Measurements from ENCODE around the gene TMEM143.

DNA sequence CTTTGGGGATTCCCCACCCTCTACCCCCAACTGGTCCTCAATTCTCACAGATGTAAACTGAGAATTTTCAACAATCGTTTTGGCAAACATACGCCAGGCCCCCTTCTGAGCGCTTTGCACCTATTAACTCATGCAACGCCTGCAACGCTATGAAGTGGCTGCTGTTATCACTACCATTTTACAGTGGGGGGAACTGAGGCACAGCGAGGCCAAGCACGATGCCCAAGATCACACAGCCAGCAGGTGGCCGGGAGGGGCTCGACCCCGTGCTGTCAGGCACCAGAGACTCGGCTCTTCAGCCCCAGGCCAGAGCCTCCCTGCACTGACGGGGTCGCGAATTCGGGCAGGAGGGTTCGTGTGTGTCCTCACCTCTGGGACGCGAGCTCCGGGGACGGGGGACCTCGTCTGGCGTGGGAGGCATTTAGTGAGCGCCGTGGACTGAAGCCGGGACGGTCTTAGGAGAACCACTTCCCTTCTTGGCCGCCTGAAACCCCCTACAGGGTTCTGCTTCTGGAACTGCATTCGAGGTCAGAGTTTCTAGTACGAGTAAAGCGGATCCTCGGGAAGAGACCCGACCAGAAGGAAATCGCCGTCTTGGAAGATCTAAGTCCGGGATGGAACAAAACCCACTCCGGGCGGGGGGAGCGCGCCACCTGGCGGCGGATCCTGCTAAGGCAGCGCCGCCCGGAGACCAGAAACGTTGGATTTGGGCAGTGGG is 72.8 kb downstream of the TMEM143 start:
- TF ChIP-seq, protein P1, sequence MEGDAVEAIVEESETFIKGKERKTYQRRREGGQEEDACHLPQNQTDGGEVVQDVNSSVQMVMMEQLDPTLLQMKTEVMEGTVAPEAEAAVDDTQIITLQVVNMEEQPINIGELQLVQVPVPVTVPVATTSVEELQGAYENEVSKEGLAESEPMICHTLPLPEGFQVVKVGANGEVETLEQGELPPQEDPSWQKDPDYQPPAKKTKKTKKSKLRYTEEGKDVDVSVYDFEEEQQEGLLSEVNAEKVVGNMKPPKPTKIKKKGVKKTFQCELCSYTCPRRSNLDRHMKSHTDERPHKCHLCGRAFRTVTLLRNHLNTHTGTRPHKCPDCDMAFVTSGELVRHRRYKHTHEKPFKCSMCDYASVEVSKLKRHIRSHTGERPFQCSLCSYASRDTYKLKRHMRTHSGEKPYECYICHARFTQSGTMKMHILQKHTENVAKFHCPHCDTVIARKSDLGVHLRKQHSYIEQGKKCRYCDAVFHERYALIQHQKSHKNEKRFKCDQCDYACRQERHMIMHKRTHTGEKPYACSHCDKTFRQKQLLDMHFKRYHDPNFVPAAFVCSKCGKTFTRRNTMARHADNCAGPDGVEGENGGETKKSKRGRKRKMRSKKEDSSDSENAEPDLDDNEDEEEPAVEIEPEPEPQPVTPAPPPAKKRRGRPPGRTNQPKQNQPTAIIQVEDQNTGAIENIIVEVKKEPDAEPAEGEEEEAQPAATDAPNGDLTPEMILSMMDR (IDR thresholded peaks at IDR 0.05; ENCODE audit: low read depth, low read length, missing input control), result peak; percentile 93
- TF ChIP-seq FOXA1 (IDR thresholded peaks at IDR 0.05), result no peak
- TF ChIP-seq HNF4A (conservative IDR thresholded peaks at IDR 0.05), result no peak
- TF ChIP-seq RAD21 (IDR thresholded peaks at IDR 0.05), result peak; percentile 80 to 87
- TF ChIP-seq SP1 (IDR thresholded peaks at IDR 0.05), result no peak
